Panc1 (cell line): ENCODE data around the gene PTRHD1. TPM values are rescaled to one million over a fixed set of nuclear protein-coding genes. Genes with fewer than 3 reads are reported as not detected.

Experiments
- ATAC-seq: fragments of 200-7000 bp; cut with Tn5 transposase; 2 replicates; pipeline ENCODE4 v1.9.1; 2020; ENCODE audit warnings: mild to moderate bottlenecking, moderate library complexity
- BruUV-seq: library from RNA; stranded (reverse); fragments of 400-500 nt; replicated peaks from 2 replicates; lab custom pipeline; 2021; lab: Mats Ljungman, UMichigan
- CTCF ChIA-PET: fragments of 300-600 bp; sonication (Branson Sonifier 250); formaldehyde crosslinking; loops from one replicate; lab custom pipeline; 2022; ENCODE audit warnings: antibody characterized with exemption; lab: Charles Lee
- POLR2A ChIA-PET: fragments of 300-600 bp; sonication (Branson Sonifier 250); formaldehyde crosslinking; loops from one replicate; lab custom pipeline; 2022; ENCODE audit warnings: antibody characterized with exemption; lab: Charles Lee
- DNase-seq: peaks from one replicate; pipeline ENCODE4 v3.0.0-alpha.2; 2010; ENCODE audit warnings: low read depth, low spot score
- H3K27ac ChIP-seq: 2 replicates; pipeline ENCODE4 v1.5.1; 2011; ENCODE audit warnings: mild to moderate bottlenecking, low read length, inconsistent platforms
- H3K27me3 ChIP-seq: fragments of 200-500 bp; sonication (Bioruptor generic); 2 replicates; pipeline ENCODE4 v1.6.0; 2014; ENCODE audit warnings: low read length, inconsistent platforms; ENCODE audit not compliant: control insufficient read depth, insufficient read depth
- H3K36me3 ChIP-seq: fragments of 200-500 bp; sonication (Bioruptor generic); 2 replicates; pipeline ENCODE4 v1.5.1; 2014; ENCODE audit warnings: inconsistent platforms, mild to moderate bottlenecking, low read length, moderate library complexity; ENCODE audit not compliant: control insufficient read depth, insufficient read depth
- H3K4me1 ChIP-seq: 2 replicates; pipeline ENCODE4 v1.5.1; 2011; ENCODE audit warnings: inconsistent platforms, mild to moderate bottlenecking, low read length, moderate library complexity; ENCODE audit not compliant: control insufficient read depth, insufficient read depth
- H3K4me3 ChIP-seq, 2 experiments: 2 replicates each; pipeline ENCODE4 v1.5.1; 2011 to 2012; ENCODE audit warnings: low read depth in 2 of 2, low read length in 2 of 2, mild to moderate bottlenecking in 2 of 2, inconsistent platforms in 1 of 2, moderate library complexity in 1 of 2
- H3K9me3 ChIP-seq: fragments of 200-500 bp; sonication (Bioruptor generic); 2 replicates; pipeline ENCODE4 v1.5.1; 2014; ENCODE audit warnings: low read depth, mild to moderate bottlenecking, inconsistent platforms, low read length, moderate library complexity; ENCODE audit not compliant: control insufficient read depth, insufficient read depth
- CTCF ChIP-seq: fragments of 450-650 bp; IDR thresholded peaks from 2 replicates; pipeline ENCODE4 v1.5.1; 2017; ENCODE audit warnings: mild to moderate bottlenecking
- POLR2AphosphoS5 ChIP-seq: IDR thresholded peaks from 2 replicates; pipeline ENCODE4 v1.6.1; 2012; ENCODE audit warnings: mild to moderate bottlenecking, low read depth, low read length, moderate library complexity
- REST ChIP-seq, 2 experiments: IDR thresholded peaks; 2 replicates each; pipeline ENCODE4 v1.6.1; 2011 to 2012; ENCODE audit warnings: low read depth in 2 of 2, control low read depth in 1 of 2, low read length in 1 of 2, mild to moderate bottlenecking in 1 of 2, moderate library complexity in 1 of 2; ENCODE audit not compliant: insufficient read depth in 1 of 2
- SIN3A ChIP-seq: IDR thresholded peaks from 2 replicates; pipeline ENCODE4 v1.6.1; 2012; ENCODE audit warnings: low read depth, mild to moderate bottlenecking, low read length, moderate library complexity, borderline replicate concordance; ENCODE audit not compliant: insufficient read depth
- TCF7L2 ChIP-seq: IDR thresholded peaks from 2 replicates; pipeline ENCODE4 v1.6.1; 2011; ENCODE audit warnings: mild to moderate bottlenecking, low read depth, low read length, inconsistent platforms
- in situ Hi-C: cut with HindIII; loops from 2 replicates; pipeline ENCODE4 v1.10.0; 2016; ENCODE audit warnings: low sequenced_read_pairs, low pct_unique_long_range_greater_than_20kb
- intact Hi-C: fragments of 100-400 bp; cut with micrococcal nuclease; formaldehyde crosslinking; loops from one replicate; pipeline ENCODE4 v1.10.0; 2022; ENCODE audit not compliant: unreplicated experiment
- total RNA-seq: library from RNA; stranded (reverse); gene quantifications from one replicate; pipeline ENCODE4 v1.2.1, GENCODE V29; 2021; ENCODE audit not compliant: unreplicated experiment

PTRHD1 gene
- total RNA-seq, 1 experiment from 2014 or later, result 55.1 TPM

GRCh38 chr2:24827321-24828237 lies 34.4 kb upstream of the PTRHD1 start:
- Histone ChIP-seq H3K36me3 (no peaks in the 10 kb centered on the region), H3K27me3 (no peaks in the 10 kb centered on the region), H3K9me3 (no peaks in the 10 kb centered on the region), H3K4me1 (peaks cover 11% of the 10 kb centered on the region), H3K27ac (no peak overlapping the region), H3K4me3 (no peak overlapping the region)
- no TSS peak for BruUV-seq
- intact Hi-C loops, result loop anchor here (1.0 kb wide), 1 partner anchor 417 kb away; no protein-coding TSS in a partner anchor
- DNase-seq (peak; percentile 71), ATAC-seq (peak; percentile 94)
- POLR2A ChIA-PET, result no interaction called here
- CTCF ChIA-PET, result interaction anchor here (0.5 to 2.4 kb wide), 4 partner anchors 22 to 525 kb away, joined by 3 to 13 read pairs (median 3); no protein-coding TSS in a partner anchor
- TF ChIP-seq CTCF (peak; percentile 93), POLR2AphosphoS5 (no peak)
- in situ Hi-C loops, result no loop called here

GRCh38 chr2:24826773-24827145 lies 33.6 kb upstream of the PTRHD1 start:
- DNase-seq (no peak), ATAC-seq (no peak)
- Histone ChIP-seq H3K9me3 (no peaks in the 10 kb centered on the region), H3K4me1 (peaks cover 11% of the 10 kb centered on the region), H3K36me3 (no peaks in the 10 kb centered on the region), H3K27ac (no peak overlapping the region), H3K4me3 (no peak overlapping the region), H3K27me3 (no peaks in the 10 kb centered on the region)
- CTCF ChIA-PET, result interaction anchor here (1.0 to 2.4 kb wide), 2 partner anchors 22 to 416 kb away, joined by 3 to 13 read pairs; no protein-coding TSS in a partner anchor
- intact Hi-C loops (loop anchor here (1.0 kb wide), 1 partner anchor 416 kb away; no protein-coding TSS in a partner anchor), in situ Hi-C loops (no loop called here)
- POLR2A ChIA-PET, result no interaction called here
- TF ChIP-seq CTCF, result no peak
- TF ChIP-seq REST (IDR thresholded peaks at IDR 0.05; ENCODE audit: insufficient read depth in 1 of 2, low read depth in 2 of 2, low read length in 1 of 2), result no peak
- TF ChIP-seq TCF7L2, result no peak
- TF ChIP-seq POLR2AphosphoS5, result no peak
- TF ChIP-seq SIN3A, result no peak
- BruUV-seq, result no TSS peak
